Measurements from ENCODE around the gene GCC1. TPM values are rescaled to one million over a fixed set of nuclear protein-coding genes. Genes with fewer than 3 reads are reported as not detected.

The GCC1 gene
- 10 to 100 TPM; 10.0 to 15.8 (median 15.1) TPM for polyA plus RNA-seq (ENCODE audit: insufficient read length in 4 of 4)

GRCh38 chr7:127585044-127585953, at the start of gene GCC1:
GCC1 (minus strand) TSS chr7:127585596; CDS start chr7:127585182, 414 bp downstream.
- DNase-seq (ENCODE audit: low read depth in 4 of 4, low spot score in 3 of 4), result peak; percentile 72 to 85 (median 82)

- no peak for DNase-seq (ENCODE audit: low read depth in 4 of 4, low spot score in 3 of 4)
These were observed 47.0 kb upstream of the GCC1 start for GRCh38 chr7:127632276-127632910.

- DNase-seq (ENCODE audit: low read depth in 4 of 4, low spot score in 3 of 4), result no peak
These were observed 44.0 kb upstream of the GCC1 start for GRCh38 chr7:127629268-127629854.

GRCh38 chr7:127628445-127628844, 43.0 kb upstream of the GCC1 start:
- DNase-seq (ENCODE audit: low read depth in 4 of 4, low spot score in 3 of 4), result no peak

- no peak for DNase-seq (ENCODE audit: low read depth in 4 of 4, low spot score in 3 of 4)
These were observed 39.9 kb upstream of the GCC1 start for GRCh38 chr7:127625331-127625730.

GRCh38 chr7:127620406-127621233, 35.2 kb upstream of the GCC1 start:
- peak in 1 of 4 donors; percentile 2 for DNase-seq (ENCODE audit: low read depth in 4 of 4, low spot score in 3 of 4)

GRCh38 chr7:127619681-127620405, 34.4 kb upstream of the GCC1 start:
- no peak for DNase-seq (ENCODE audit: low read depth in 4 of 4, low spot score in 3 of 4)

- no peak for DNase-seq (ENCODE audit: low read depth in 4 of 4, low spot score in 3 of 4)
These were observed 33.4 kb upstream of the GCC1 start for GRCh38 chr7:127618775-127619174.

- DNase-seq (ENCODE audit: low read depth in 4 of 4, low spot score in 3 of 4), result no peak
These were observed 32.6 kb upstream of the GCC1 start, which contains the start of gene PAX4 for GRCh38 chr7:127618042-127618441. PAX4 (minus strand) TSS chr7:127618142; CDS start chr7:127615928, 2,214 bp downstream.

- no peak for DNase-seq (ENCODE audit: low read depth in 4 of 4, low spot score in 3 of 4)
These were observed 31.3 kb upstream of the GCC1 start for GRCh38 chr7:127616724-127617123.

GRCh38 chr7:127612263-127612662, 26.9 kb upstream of the GCC1 start:
- DNase-seq (ENCODE audit: low read depth in 4 of 4, low spot score in 3 of 4), result no peak

- DNase-seq (ENCODE audit: low read depth in 4 of 4, low spot score in 3 of 4), result no peak
These were observed 23.9 kb upstream of the GCC1 start for GRCh38 chr7:127609297-127609696.

GRCh38 chr7:127608446-127608845, 23.1 kb upstream of the GCC1 start:
- DNase-seq (ENCODE audit: low read depth in 4 of 4, low spot score in 3 of 4), result no peak

GRCh38 chr7:127600885-127601284, 15.5 kb upstream of the GCC1 start:
- DNase-seq (ENCODE audit: low read depth in 4 of 4, low spot score in 3 of 4), result no peak

GRCh38 chr7:127598318-127598717, 12.9 kb upstream of the GCC1 start:
- DNase-seq (ENCODE audit: low read depth in 4 of 4, low spot score in 3 of 4), result no peak

GRCh38 chr7:127595737-127596136, 10.3 kb upstream of the GCC1 start:
- no peak for DNase-seq (ENCODE audit: low read depth in 4 of 4, low spot score in 3 of 4)

- no peak for DNase-seq (ENCODE audit: low read depth in 4 of 4, low spot score in 3 of 4)
These were observed 9.1 kb upstream of the GCC1 start for GRCh38 chr7:127594490-127594889.

GRCh38 chr7:127592550-127592949, 7.2 kb upstream of the GCC1 start:
- no peak for DNase-seq (ENCODE audit: low read depth in 4 of 4, low spot score in 3 of 4)

GRCh38 chr7:127591591-127591990, 6.2 kb upstream of the GCC1 start:
- no peak for DNase-seq (ENCODE audit: low read depth in 4 of 4, low spot score in 3 of 4)

- no peak for DNase-seq (ENCODE audit: low read depth in 4 of 4, low spot score in 3 of 4)
These were observed 5.8 kb upstream of the GCC1 start for GRCh38 chr7:127591189-127591588.

Data from left renal pelvis (tissue), 4 donors.